Upper lobe of right lung (tissue), 1 donor: Measurements from ENCODE around the gene LSM12. TPM values are rescaled to one million over a fixed set of nuclear protein-coding genes. Genes with fewer than 3 reads are reported as not detected.
A peak's percentile ranks its signal among the peaks of the same experiment; 100 is the strongest.
"Not testable (repeated sequence)": the region's sequence is repeated elsewhere in the genome, so short reads cannot be mapped to it uniquely, and the experiment has no call there.

Experiments used
- ATAC-seq: fragments of 200-7000 bp; cut with Tn5 transposase; one replicate; pipeline ENCODE4 v1.9.1; 2020; ENCODE audit warnings: mild to moderate bottlenecking, moderate library complexity
- DNase-seq: peaks from one replicate; pipeline ENCODE4 v3.0.0-alpha.2; 2020
- H3K27ac ChIP-seq: fragments of 200-600 bp; one replicate; pipeline ENCODE4 v1.8.0; 2022
- H3K27me3 ChIP-seq: fragments of 200-600 bp; one replicate; pipeline ENCODE4 v1.8.0; 2022; ENCODE audit warnings: mild to moderate bottlenecking
- H3K36me3 ChIP-seq: fragments of 200-600 bp; one replicate; pipeline ENCODE4 v1.8.0; 2022
- H3K4me1 ChIP-seq: fragments of 200-600 bp; one replicate; pipeline ENCODE4 v1.8.0; 2022
- H3K4me3 ChIP-seq: fragments of 200-600 bp; one replicate; pipeline ENCODE4 v1.8.0; 2022; ENCODE audit warnings: mild to moderate bottlenecking
- H3K9me3 ChIP-seq: fragments of 200-600 bp; one replicate; pipeline ENCODE4 v1.8.0; 2022
- CTCF ChIP-seq: fragments of 200-600 bp; IDR thresholded peaks from one replicate; pipeline ENCODE4 v1.8.0; 2022; ENCODE audit warnings: antibody characterized with exemption
- intact Hi-C: fragments of 100-400 bp; cut with DNase I; formaldehyde crosslinking; loops from one replicate; pipeline ENCODE4 v1.11.0; 2022
- total RNA-seq: library from RNA; stranded (reverse); fragmentation: NEBNext Ultra II Directional; extraction: Animal tissue kit (Norgen Biotek cat#: 25700); gene quantifications from one replicate; pipeline ENCODE4 v1.2.1, GENCODE V29; 2021
- donor health status: DM: no; HTN: yes; CAD: no; lungs with severe emphysema.

The LSM12 gene
- total RNA-seq, 1 donor from 2014 or later: 39.8 TPM

- no peak for DNase-seq
- Histone ChIP-seq H3K4me1 (peaks cover 5% of the 10 kb centered on the region), H3K4me3 (no peak overlapping the region), H3K36me3 (no peaks in the 10 kb centered on the region), H3K27ac (no peak overlapping the region), H3K27me3 (peaks cover 23% of the 10 kb centered on the region), H3K9me3 (no peaks in the 10 kb centered on the region)
- intact Hi-C loops: no loop called here
- no peak for TF ChIP-seq CTCF
- ATAC-seq: no peak
Measured at GRCh38 chr17:44000141-44000860, 66.2 kb downstream of the LSM12 start.

GRCh38 chr17:43999024-43999423 lies 67.4 kb downstream of the LSM12 start:
- no peaks in the 10 kb centered on the region for H3K9me3 ChIP-seq
- DNase-seq (no peak), ATAC-seq (no peak)
- H3K4me3 ChIP-seq: no peak overlapping the region
- H3K27ac ChIP-seq: no peak overlapping the region
- H3K4me1 ChIP-seq: peaks cover 6% of the 10 kb centered on the region
- intact Hi-C loops: loop anchor here (10.0 kb wide), 1 partner anchor 54 kb away; the partner anchor contains the start of gene PPY
- H3K36me3 ChIP-seq: no peaks in the 10 kb centered on the region
- TF ChIP-seq CTCF: no peak
- peaks cover 12% of the 10 kb centered on the region for H3K27me3 ChIP-seq

GRCh38 chr17:43998552-43998951 lies 67.9 kb downstream of the LSM12 start:
- H3K36me3 ChIP-seq: no peaks in the 10 kb centered on the region
- no peak for TF ChIP-seq CTCF
- H3K4me3 ChIP-seq: no peak overlapping the region
- no peaks in the 10 kb centered on the region for H3K9me3 ChIP-seq
- no peak for DNase-seq
- no peak for ATAC-seq
- intact Hi-C loops: loop anchor here (10.0 kb wide), 1 partner anchor 54 kb away; the partner anchor contains the start of gene PPY
- H3K27ac ChIP-seq: no peak overlapping the region
- H3K27me3 ChIP-seq: peaks cover 12% of the 10 kb centered on the region
- H3K4me1 ChIP-seq: peaks cover 6% of the 10 kb centered on the region

- H3K27ac ChIP-seq, H3K4me1 ChIP-seq, H3K9me3 ChIP-seq, H3K36me3 ChIP-seq, ATAC-seq, H3K4me3 ChIP-seq: not testable (repeated sequence)
- intact Hi-C loops: loop anchor here (10.0 kb wide), 1 partner anchor 52 kb away; the partner anchor contains the start of gene PPY
- DNase-seq: peak; percentile 88
- peaks cover 12% of the 10 kb centered on the region for H3K27me3 ChIP-seq
Measured at GRCh38 chr17:43997180-43997579, 69.3 kb downstream of the LSM12 start.

GRCh38 chr17:43995150-43995471 lies 71.4 kb downstream of the LSM12 start:
- ATAC-seq (no peak), DNase-seq (no peak)
- Histone ChIP-seq H3K4me1 (peaks cover 6% of the 10 kb centered on the region), H3K4me3 (no peak overlapping the region), H3K36me3 (no peaks in the 10 kb centered on the region), H3K27me3 (peaks cover 12% of the 10 kb centered on the region), H3K27ac (no peak overlapping the region), H3K9me3 (no peaks in the 10 kb centered on the region)
- intact Hi-C loops: loop anchor here (10.0 kb wide), 1 partner anchor 50 kb away; the partner anchor contains the start of gene PPY
- no peak for TF ChIP-seq CTCF

- Histone ChIP-seq H3K9me3 (no peaks in the 10 kb centered on the region), H3K27ac (no peak overlapping the region), H3K27me3 (peaks cover 12% of the 10 kb centered on the region), H3K4me3 (no peak overlapping the region), H3K36me3 (no peaks in the 10 kb centered on the region), H3K4me1 (peaks cover 6% of the 10 kb centered on the region)
- DNase-seq (peak; percentile 84), ATAC-seq (peak; percentile 85)
- intact Hi-C loops: loop anchor here (10.0 kb wide), 1 partner anchor 50 kb away; the partner anchor contains the start of gene PPY
- TF ChIP-seq CTCF: peak; percentile 82
Measured at GRCh38 chr17:43994272-43995149, 72.0 kb downstream of the LSM12 start.
